ENCODE results near the gene ARMC9. TPM values are rescaled to one million over a fixed set of nuclear protein-coding genes. Genes with fewer than 3 reads are reported as not detected.
A peak's percentile ranks its signal among the peaks of the same experiment; 100 is the strongest.

The ARMC9 gene
- total and polyA plus RNA-seq, 2 of the 13 experiments (the other 11 are each of a cell fraction or from before 2014, with no cell fraction given): 9.1 to 12.8 TPM

DNA sequence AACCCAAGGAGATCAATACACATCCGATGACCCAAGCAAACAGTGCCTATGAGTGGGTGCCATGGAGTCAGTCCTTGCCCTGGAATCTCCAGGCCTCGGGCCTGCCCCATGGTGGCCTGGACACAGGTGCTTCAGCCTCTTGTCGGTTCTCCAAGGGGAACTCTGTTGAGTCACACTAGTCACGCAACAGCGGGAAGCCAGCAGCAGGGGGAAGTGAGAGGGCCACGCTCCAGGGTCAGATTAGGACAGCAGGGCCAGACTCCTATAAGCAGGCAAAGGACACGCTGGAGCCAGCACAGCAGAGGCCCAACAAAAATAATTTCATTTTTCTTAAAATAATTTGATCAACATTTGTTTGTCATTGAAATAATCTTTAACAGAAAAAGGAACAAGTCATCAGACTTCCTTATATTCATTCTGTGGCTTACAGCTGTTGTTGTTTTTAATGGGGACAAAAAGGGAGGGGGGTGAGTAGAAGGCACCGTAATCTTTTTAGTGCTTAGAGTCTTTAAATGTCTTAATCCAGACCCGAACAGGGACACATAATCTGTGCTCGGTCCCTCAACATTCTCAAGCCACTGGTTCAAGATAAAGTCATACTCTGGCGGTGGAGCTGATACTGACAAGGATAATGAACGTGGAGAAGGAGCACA lies 16.4 kb upstream of the ARMC9 start (continued):
- TF ChIP-seq, protein P1, sequence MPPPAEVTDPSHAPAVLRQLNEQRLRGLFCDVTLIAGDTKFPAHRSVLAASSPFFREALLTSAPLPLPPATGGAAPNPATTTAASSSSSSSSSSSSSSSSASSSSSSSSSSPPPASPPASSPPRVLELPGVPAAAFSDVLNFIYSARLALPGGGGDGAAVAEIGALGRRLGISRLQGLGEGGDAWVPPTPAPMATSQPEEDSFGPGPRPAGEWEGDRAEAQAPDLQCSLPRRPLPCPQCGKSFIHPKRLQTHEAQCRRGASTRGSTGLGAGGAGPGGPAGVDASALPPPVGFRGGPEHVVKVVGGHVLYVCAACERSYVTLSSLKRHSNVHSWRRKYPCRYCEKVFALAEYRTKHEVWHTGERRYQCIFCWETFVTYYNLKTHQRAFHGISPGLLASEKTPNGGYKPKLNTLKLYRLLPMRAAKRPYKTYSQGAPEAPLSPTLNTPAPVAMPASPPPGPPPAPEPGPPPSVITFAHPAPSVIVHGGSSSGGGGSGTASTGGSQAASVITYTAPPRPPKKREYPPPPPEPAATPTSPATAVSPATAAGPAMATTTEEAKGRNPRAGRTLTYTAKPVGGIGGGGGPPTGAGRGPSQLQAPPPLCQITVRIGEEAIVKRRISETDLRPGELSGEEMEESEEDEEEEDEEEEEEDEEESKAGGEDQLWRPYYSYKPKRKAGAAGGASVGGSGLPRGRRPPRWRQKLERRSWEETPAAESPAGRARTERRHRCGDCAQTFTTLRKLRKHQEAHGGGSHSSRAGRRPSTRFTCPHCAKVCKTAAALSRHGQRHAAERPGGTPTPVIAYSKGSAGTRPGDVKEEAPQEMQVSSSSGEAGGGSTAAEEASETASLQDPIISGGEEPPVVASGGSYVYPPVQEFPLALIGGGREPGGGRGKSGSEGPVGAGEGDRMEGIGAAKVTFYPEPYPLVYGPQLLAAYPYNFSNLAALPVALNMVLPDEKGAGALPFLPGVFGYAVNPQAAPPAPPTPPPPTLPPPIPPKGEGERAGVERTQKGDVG (CRISPR knock-in tag; IDR thresholded peaks at IDR 0.05; ENCODE audit: borderline replicate concordance): no peak
- TF ChIP-seq RARG (CRISPR knock-in tag; IDR thresholded peaks at IDR 0.05; ENCODE audit: low read depth) (no peak), WIZ (CRISPR knock-in tag; IDR thresholded peaks at IDR 0.05) (no peak; the same call in 1 of the 2 replicates), GATAD1 (CRISPR knock-in tag; IDR thresholded peaks at IDR 0.05) (no peak), SP140L (CRISPR knock-in tag; IDR thresholded peaks at IDR 0.05; ENCODE audit: borderline replicate concordance) (no peak), KDM4B (CRISPR knock-in tag; IDR thresholded peaks at IDR 0.05) (no peak), KLF11 (CRISPR knock-in tag; IDR thresholded peaks at IDR 0.05) (no peak), CHD2 (IDR thresholded peaks at IDR 0.05; ENCODE audit: low read depth, low read length) (peak; percentile 29; the same call in 1 of the 2 replicates), ZNF20 (CRISPR knock-in tag; IDR thresholded peaks at IDR 0.05) (no peak), KLF13 (CRISPR knock-in tag; IDR thresholded peaks at IDR 0.05) (no peak), ZNF850 (CRISPR knock-in tag; conservative IDR thresholded peaks at IDR 0.05) (no peak), ZNF562 (CRISPR knock-in tag; IDR thresholded peaks at IDR 0.05; ENCODE audit: borderline replicate concordance) (no peak), MED8 (CRISPR knock-in tag; IDR thresholded peaks at IDR 0.05; ENCODE audit: insufficient replicate concordance) (no peak), ZNF354B (CRISPR knock-in tag; IDR thresholded peaks at IDR 0.05) (no peak), SOX5 (CRISPR knock-in tag; IDR thresholded peaks at IDR 0.05; ENCODE audit: borderline replicate concordance) (no peak)
- TF ChIP-seq, protein P2, sequence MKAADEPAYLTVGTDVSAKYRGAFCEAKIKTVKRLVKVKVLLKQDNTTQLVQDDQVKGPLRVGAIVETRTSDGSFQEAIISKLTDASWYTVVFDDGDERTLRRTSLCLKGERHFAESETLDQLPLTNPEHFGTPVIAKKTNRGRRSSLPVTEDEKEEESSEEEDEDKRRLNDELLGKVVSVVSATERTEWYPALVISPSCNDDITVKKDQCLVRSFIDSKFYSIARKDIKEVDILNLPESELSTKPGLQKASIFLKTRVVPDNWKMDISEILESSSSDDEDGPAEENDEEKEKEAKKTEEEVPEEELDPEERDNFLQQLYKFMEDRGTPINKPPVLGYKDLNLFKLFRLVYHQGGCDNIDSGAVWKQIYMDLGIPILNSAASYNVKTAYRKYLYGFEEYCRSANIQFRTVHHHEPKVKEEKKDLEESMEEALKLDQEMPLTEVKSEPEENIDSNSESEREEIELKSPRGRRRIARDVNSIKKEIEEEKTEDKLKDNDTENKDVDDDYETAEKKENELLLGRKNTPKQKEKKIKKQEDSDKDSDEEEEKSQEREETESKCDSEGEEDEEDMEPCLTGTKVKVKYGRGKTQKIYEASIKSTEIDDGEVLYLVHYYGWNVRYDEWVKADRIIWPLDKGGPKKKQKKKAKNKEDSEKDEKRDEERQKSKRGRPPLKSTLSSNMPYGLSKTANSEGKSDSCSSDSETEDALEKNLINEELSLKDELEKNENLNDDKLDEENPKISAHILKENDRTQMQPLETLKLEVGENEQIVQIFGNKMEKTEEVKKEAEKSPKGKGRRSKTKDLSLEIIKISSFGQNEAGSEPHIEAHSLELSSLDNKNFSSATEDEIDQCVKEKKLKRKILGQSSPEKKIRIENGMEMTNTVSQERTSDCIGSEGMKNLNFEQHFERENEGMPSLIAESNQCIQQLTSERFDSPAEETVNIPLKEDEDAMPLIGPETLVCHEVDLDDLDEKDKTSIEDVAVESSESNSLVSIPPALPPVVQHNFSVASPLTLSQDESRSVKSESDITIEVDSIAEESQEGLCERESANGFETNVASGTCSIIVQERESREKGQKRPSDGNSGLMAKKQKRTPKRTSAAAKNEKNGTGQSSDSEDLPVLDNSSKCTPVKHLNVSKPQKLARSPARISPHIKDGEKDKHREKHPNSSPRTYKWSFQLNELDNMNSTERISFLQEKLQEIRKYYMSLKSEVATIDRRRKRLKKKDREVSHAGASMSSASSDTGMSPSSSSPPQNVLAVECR (CRISPR knock-in tag; IDR thresholded peaks at IDR 0.05; ENCODE audit: borderline replicate concordance): peak; percentile 9; the same call in 1 of the 2 replicates
- TF ChIP-seq, protein P3, sequence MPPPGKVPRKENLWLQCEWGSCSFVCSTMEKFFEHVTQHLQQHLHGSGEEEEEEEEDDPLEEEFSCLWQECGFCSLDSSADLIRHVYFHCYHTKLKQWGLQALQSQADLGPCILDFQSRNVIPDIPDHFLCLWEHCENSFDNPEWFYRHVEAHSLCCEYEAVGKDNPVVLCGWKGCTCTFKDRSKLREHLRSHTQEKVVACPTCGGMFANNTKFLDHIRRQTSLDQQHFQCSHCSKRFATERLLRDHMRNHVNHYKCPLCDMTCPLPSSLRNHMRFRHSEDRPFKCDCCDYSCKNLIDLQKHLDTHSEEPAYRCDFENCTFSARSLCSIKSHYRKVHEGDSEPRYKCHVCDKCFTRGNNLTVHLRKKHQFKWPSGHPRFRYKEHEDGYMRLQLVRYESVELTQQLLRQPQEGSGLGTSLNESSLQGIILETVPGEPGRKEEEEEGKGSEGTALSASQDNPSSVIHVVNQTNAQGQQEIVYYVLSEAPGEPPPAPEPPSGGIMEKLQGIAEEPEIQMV (CRISPR knock-in tag; IDR thresholded peaks at IDR 0.05; ENCODE audit: low read depth): 0 out of 2 replicates have a peak, but pooled peaks have one; percentile 46
- TF ChIP-seq, protein P4, sequence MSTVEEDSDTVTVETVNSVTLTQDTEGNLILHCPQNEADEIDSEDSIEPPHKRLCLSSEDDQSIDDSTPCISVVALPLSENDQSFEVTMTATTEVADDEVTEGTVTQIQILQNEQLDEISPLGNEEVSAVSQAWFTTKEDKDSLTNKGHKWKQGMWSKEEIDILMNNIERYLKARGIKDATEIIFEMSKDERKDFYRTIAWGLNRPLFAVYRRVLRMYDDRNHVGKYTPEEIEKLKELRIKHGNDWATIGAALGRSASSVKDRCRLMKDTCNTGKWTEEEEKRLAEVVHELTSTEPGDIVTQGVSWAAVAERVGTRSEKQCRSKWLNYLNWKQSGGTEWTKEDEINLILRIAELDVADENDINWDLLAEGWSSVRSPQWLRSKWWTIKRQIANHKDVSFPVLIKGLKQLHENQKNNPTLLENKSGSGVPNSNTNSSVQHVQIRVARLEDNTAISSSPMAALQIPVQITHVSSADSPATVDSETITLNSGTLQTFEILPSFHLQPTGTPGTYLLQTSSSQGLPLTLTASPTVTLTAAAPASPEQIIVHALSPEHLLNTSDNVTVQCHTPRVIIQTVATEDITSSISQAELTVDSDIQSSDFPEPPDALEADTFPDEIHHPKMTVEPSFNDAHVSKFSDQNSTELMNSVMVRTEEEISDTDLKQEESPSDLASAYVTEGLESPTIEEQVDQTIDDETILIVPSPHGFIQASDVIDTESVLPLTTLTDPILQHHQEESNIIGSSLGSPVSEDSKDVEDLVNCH (CRISPR knock-in tag; IDR thresholded peaks at IDR 0.05): no peak

All from HepG2 (cell line).